Measurements from ENCODE around the gene ANKRD34A. TPM values are rescaled to one million over a fixed set of nuclear protein-coding genes. Genes with fewer than 3 reads are reported as not detected.

ANKRD34A gene
- total and polyA plus RNA-seq, 9 donors: 0.48 to 5.2 (median 2.3) TPM

DNA sequence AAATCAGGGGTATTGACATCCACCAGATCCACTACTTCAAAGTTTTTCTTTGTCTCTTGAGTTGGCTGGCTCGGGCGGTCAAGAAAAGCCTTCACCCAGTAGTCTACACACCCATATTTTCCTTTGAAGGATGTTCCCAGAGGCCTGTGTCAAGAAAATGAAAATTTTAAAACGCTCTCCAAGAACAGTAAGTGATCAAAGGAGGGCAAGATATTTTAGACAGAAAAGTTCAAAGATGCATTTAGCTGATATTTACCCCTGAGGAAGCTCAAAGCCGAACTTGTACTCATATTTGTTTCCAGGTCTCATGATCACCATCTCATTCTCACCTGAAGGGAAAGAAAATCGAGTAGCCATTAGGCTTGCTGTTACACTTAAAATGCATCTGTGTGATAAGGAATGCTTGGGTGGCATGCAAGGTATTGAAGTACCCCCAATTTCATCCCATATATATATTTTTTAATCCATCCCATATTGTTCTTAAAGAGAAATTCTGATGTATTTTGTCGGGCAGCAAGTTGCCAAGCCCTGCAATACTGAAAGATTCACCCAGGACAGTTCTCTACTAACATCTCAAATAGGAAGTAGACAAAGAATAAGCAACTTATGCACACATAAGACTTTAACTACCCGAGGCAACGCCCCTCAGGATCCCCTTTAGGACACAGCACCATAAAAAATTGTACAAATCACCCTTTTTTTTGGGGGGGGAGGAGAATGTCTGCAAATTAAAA, 30.9 kb upstream of the ANKRD34A start:
- intact Hi-C loops (cut with DNase I): no loop called here
- H3K9me3 ChIP-seq: no peaks in the 10 kb centered on the region
- peak overlapping the region; percentile 60 to 74 for H3K27ac ChIP-seq
- WGBS, 3 donors: 2 to 4% (median 3%) methylated on average over 8 of the region's 8 CpGs
- no peak for TF ChIP-seq EP300 (IDR thresholded peaks at IDR 0.05)
- TF ChIP-seq, protein P1, sequence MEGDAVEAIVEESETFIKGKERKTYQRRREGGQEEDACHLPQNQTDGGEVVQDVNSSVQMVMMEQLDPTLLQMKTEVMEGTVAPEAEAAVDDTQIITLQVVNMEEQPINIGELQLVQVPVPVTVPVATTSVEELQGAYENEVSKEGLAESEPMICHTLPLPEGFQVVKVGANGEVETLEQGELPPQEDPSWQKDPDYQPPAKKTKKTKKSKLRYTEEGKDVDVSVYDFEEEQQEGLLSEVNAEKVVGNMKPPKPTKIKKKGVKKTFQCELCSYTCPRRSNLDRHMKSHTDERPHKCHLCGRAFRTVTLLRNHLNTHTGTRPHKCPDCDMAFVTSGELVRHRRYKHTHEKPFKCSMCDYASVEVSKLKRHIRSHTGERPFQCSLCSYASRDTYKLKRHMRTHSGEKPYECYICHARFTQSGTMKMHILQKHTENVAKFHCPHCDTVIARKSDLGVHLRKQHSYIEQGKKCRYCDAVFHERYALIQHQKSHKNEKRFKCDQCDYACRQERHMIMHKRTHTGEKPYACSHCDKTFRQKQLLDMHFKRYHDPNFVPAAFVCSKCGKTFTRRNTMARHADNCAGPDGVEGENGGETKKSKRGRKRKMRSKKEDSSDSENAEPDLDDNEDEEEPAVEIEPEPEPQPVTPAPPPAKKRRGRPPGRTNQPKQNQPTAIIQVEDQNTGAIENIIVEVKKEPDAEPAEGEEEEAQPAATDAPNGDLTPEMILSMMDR (IDR thresholded peaks at IDR 0.05): no peak
- TF ChIP-seq POLR2A (IDR thresholded peaks at IDR 0.05): no peak
- H3K36me3 ChIP-seq: peaks cover 4% of the 10 kb centered on the region
- no peaks in the 10 kb centered on the region for H3K27me3 ChIP-seq
- no peak for DNase-seq
- peaks cover 12% of the 10 kb centered on the region for H3K4me1 ChIP-seq (ENCODE audit: insufficient read depth)
- peak overlapping the region; percentile 83 for H3K4me3 ChIP-seq

DNA sequence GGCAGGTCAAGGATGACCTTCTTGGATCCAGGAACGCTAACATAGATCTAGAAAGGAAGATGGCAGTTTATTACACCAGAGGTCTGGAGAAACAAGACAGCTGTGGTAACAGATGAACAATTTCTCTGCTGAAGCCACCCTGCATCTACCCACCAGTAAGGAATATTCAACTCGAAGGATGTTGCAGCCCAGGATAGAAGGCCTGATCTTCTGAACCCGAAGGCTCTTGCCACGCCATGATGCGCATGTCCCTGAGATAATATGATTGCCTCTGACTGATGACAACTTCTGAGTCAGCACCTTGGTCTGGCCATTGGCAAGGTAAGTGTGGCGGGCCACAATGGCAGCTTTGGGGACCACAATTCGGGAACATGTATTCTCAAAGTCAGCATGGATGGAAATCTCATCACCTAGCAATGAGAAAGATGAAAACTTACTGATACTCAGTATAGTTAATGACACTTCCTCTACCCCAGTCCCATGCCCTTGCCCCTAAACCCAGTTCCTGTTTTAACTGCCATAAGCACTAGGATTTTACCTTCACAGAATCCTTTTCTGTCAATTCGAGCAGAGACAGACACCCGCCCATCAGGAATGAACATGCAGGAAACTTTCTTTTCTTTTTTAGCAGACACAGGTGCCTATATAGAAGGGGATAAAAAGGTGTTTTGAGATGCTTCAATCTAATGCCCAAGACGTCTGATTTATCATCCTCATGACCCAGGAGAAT, 30.2 kb upstream of the ANKRD34A start:
- DNase-seq: peak in 1 of 5 donors; percentile 33
- H3K27ac ChIP-seq: peak overlapping the region; percentile 39 to 60
- intact Hi-C loops (cut with DNase I): no loop called here
- H3K27me3 ChIP-seq: no peaks in the 10 kb centered on the region
- H3K4me1 ChIP-seq (ENCODE audit: insufficient read depth): peaks cover 12% of the 10 kb centered on the region
- 49 to 64% (median 59%) methylated on average over 10 of the region's 10 CpGs for WGBS, 3 donors
- no peaks in the 10 kb centered on the region for H3K9me3 ChIP-seq
- peak overlapping the region; percentile 83 for H3K4me3 ChIP-seq
- H3K36me3 ChIP-seq: peaks cover 4% of the 10 kb centered on the region
- TF ChIP-seq, protein P1 (IDR thresholded peaks at IDR 0.05): no peak
- TF ChIP-seq POLR2A (IDR thresholded peaks at IDR 0.05) (no peak), EP300 (IDR thresholded peaks at IDR 0.05) (no peak)

DNA sequence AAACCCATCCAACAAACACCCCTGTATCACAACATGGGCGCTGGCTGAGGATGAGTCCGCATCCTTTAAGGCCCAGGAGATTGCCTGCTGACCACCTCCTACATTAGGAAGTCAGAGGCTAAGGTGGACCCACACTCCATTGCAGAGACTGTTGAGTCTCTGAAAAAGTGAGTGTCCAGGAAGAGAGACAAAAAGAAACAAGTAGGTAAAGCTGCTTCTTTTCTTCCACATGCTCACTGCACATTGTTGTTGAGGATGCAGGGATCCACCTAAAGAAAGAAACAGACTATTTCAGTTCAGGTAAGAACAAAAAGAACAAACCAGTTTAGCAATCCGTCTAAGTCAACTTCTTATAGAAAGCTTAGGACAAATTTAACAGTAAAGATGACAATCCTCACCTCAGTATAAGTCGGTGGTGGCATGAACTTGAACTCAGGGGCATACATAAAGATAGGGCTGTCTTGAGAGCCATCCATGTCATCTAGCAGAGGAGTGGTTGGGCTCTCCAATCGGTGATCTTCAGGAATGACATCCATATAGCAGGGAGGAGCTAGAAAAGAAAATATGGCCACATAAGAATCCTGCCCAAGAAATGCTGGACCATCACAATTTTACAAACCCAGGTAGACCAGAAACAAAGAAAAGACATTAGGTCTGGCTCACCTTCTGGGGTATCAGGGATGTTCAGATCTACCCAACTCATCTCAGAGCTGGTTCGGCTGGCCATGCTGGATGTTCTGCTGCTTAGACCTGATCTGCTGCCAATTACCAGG, 29.4 kb upstream of the ANKRD34A start:
- Histone ChIP-seq H3K4me1 (ENCODE audit: insufficient read depth) (peaks cover 10% of the 10 kb centered on the region), H3K36me3 (peaks cover 4% of the 10 kb centered on the region), H3K4me3 (peak overlapping the region; percentile 83), H3K27ac (no peak overlapping the region), H3K9me3 (no peaks in the 10 kb centered on the region), H3K27me3 (no peaks in the 10 kb centered on the region)
- TF ChIP-seq, protein P1 (IDR thresholded peaks at IDR 0.05): no peak
- TF ChIP-seq EP300 (IDR thresholded peaks at IDR 0.05) (no peak), POLR2A (IDR thresholded peaks at IDR 0.05) (no peak)
- intact Hi-C loops (cut with DNase I): no loop called here
- WGBS, 3 donors: 62 to 65% (median 62%) methylated on average over 6 of the region's 6 CpGs
- no peak for DNase-seq

DNA sequence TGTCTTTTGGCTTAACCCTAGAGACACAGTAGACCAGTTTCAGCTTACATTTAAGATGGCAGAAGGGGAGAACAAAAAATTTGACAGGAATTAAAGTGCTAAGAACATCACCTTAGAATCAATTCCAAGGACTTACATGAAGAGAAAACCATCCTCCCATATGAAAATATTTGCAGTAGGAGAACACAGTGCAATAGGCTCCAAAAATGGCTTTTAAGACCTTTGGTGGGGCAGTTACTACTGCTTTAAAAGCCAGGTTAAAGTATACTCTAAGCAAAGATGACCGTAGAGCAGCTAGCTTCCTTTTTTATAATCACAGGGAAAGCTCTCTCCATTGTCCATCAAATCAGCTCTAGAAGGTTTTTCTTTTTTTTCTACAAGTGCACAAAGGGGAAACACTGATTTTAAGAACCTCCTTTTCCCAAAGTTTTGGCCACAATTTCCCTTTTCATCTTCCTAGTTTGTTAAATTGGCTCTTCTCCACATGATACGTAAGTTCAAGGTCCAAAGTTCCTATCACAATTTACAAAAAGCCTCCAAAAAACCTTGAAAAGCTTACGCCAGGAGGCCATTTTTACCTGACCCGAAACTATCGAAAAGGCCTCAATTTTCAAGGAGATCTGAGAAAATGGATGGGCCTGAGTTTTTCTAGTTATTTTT, 28.7 kb upstream of the ANKRD34A start:
- Histone ChIP-seq H3K27me3 (no peaks in the 10 kb centered on the region), H3K9me3 (no peaks in the 10 kb centered on the region), H3K4me1 (ENCODE audit: insufficient read depth) (peaks cover 8% of the 10 kb centered on the region), H3K36me3 (peaks cover 4% of the 10 kb centered on the region), H3K4me3 (peak overlapping the region; percentile 83), H3K27ac (peak overlapping the region in 1 of 2 donors; percentile 12)
- TF ChIP-seq EP300 (IDR thresholded peaks at IDR 0.05): no peak
- no peak for TF ChIP-seq POLR2A (IDR thresholded peaks at IDR 0.05)
- TF ChIP-seq, protein P1 (IDR thresholded peaks at IDR 0.05): no peak
- DNase-seq: no peak
- intact Hi-C loops (cut with DNase I): no loop called here
- 67 to 75% (median 69%) methylated on average over 5 of the region's 5 CpGs for whole genome bisulfite sequencing, 3 donors

Measured in ovary (tissue), 9 donors.